H1 (cell line): ENCODE results near the gene DENND1A. TPM values are rescaled to one million over a fixed set of nuclear protein-coding genes. Genes with fewer than 3 reads are reported as not detected.

ENCODE experiments used
- CTCF ChIA-PET: fragments of 300-600 bp; sonication (Branson Sonifier 250); formaldehyde crosslinking; loops from one replicate; lab custom pipeline; 2021; ENCODE audit not compliant: partially characterized antibody; lab: Charles Lee
- POLR2A ChIA-PET: fragments of 300-600 bp; sonication (Branson Sonifier 250); formaldehyde crosslinking; loops from one replicate; lab custom pipeline; 2021; ENCODE audit warnings: inconsistent platforms; ENCODE audit not compliant: partially characterized antibody; lab: Charles Lee
- DNase-seq, 2 experiments: peaks; one replicate each; pipeline versions ENCODE4 v3.0.0 to v3.0.0-alpha.2; 2010 to 2022; ENCODE audit warnings: low spot score in 2 of 2, low read depth in 1 of 2, mixed read lengths in 1 of 2
- FAIRE-seq: peaks from 2 replicates; lab custom pipeline; 2011; peaks lifted over from hg19 to GRCh38; lab: Jason Lieb, UNC
- H2AFZ ChIP-seq: 2 replicates; pipeline ENCODE4 v1.8.1; 2012; ENCODE audit warnings: low read length, inconsistent platforms
- H2AK5ac ChIP-seq: 2 replicates; pipeline ENCODE4 v1.6.1; 2013; ENCODE audit warnings: low read depth, low read length
- H2BK120ac ChIP-seq: replicated peaks from 2 replicates; pipeline ENCODE3; 2013; ENCODE audit warnings: low read depth, low read length, inconsistent platforms
- H2BK12ac ChIP-seq: 2 replicates; pipeline ENCODE4 v1.6.1; 2013; ENCODE audit warnings: low read depth, low read length
- H2BK15ac ChIP-seq: 2 replicates; pipeline ENCODE4 v1.6.1; 2013; ENCODE audit warnings: low read length
- H2BK20ac ChIP-seq: 2 replicates; pipeline ENCODE4 v1.6.1; 2013; ENCODE audit warnings: low read length
- H2BK5ac ChIP-seq: 2 replicates; pipeline ENCODE4 v1.6.1; 2013; ENCODE audit warnings: low read depth, low read length
- H3K14ac ChIP-seq: 2 replicates; pipeline ENCODE4 v1.6.1; 2013; ENCODE audit warnings: inconsistent platforms; ENCODE audit not compliant: insufficient read length
- H3K18ac ChIP-seq: 2 replicates; pipeline ENCODE4 v1.6.1; 2013; ENCODE audit warnings: low read length; ENCODE audit errors: extremely low read depth
- H3K23ac ChIP-seq: 2 replicates; pipeline ENCODE4 v1.6.1; 2013; ENCODE audit warnings: inconsistent platforms; ENCODE audit not compliant: insufficient read length
- H3K23me2 ChIP-seq: 2 replicates; pipeline ENCODE4 v1.6.1; 2013; ENCODE audit warnings: low read depth, low read length
- H3K27ac ChIP-seq: 2 replicates; pipeline ENCODE4 v1.6.1; 2011; ENCODE audit warnings: low read depth, low read length, inconsistent platforms
- H3K27me3 ChIP-seq, 4 experiments: replicated peaks in 1 of 4; 1 replicate in 1 of 4; 2 replicates in 3 of 4; pipeline versions ENCODE4 v1.6.1 to v1.8.1; 2011 to 2013; ENCODE audit warnings: low read length in 3 of 4, mild to moderate bottlenecking in 3 of 4, inconsistent platforms in 2 of 4, mixed read lengths in 2 of 4, moderate library complexity in 1 of 4; ENCODE audit not compliant: control insufficient read depth in 3 of 4, insufficient read depth in 3 of 4; ENCODE audit errors: extremely low read depth in 1 of 4
- H3K36me3 ChIP-seq, 4 experiments: 2 replicates each; pipeline versions ENCODE4 v1.6.1 to v1.8.1; 2011 to 2013; ENCODE audit warnings: mild to moderate bottlenecking in 4 of 4, low read length in 3 of 4, moderate library complexity in 2 of 4, control low read depth in 1 of 4, inconsistent platforms in 1 of 4; ENCODE audit not compliant: insufficient read depth in 4 of 4, control insufficient read depth in 2 of 4
- H3K4ac ChIP-seq: replicated peaks from 2 replicates; pipeline ENCODE3; 2013; ENCODE audit warnings: low read length, low read depth, mixed read lengths, inconsistent platforms; ENCODE audit not compliant: insufficient read length
- H3K4me1 ChIP-seq, 4 experiments: replicated peaks in 1 of 4; 1 replicate in 1 of 4; 2 replicates in 3 of 4; pipeline versions ENCODE4 v1.6.1 to v1.8.1; 2011 to 2013; ENCODE audit warnings: low read length in 3 of 4, inconsistent platforms in 2 of 4, mixed read lengths in 1 of 4; ENCODE audit not compliant: insufficient read depth in 4 of 4, control insufficient read depth in 3 of 4
- H3K4me2 ChIP-seq, 2 experiments: 2 replicates each; pipeline versions ENCODE4 v1.6.1 to v1.8.1; 2011 to 2013; ENCODE audit warnings: low read depth in 2 of 2, low read length in 2 of 2, control low read depth in 1 of 2, inconsistent platforms in 1 of 2, mild to moderate bottlenecking in 1 of 2; ENCODE audit not compliant: insufficient read depth in 1 of 2
- H3K4me3 ChIP-seq, 4 experiments: fragments of 200-600, 300-600 bp in 1 of 4; sonication (generic), shearing (Covaris generic), sonication (Bioruptor Twin) in 1 of 4; 2 replicates each; pipeline versions ENCODE4 v1.5.1 to v1.8.1; 2011 to 2016; ENCODE audit warnings: low read length in 4 of 4, low read depth in 3 of 4, control low read depth in 2 of 4, inconsistent platforms in 2 of 4, mild to moderate bottlenecking in 2 of 4, mixed read lengths in 1 of 4, moderate library complexity in 1 of 4; ENCODE audit not compliant: insufficient read depth in 2 of 4; ENCODE audit errors: extremely low read depth in 1 of 4
- H3K56ac ChIP-seq: replicated peaks from 2 replicates; pipeline ENCODE3; 2013; ENCODE audit warnings: low read depth, mild to moderate bottlenecking, mixed read lengths, low read length, inconsistent platforms; ENCODE audit not compliant: insufficient read length
- H3K79me1 ChIP-seq: 2 replicates; pipeline ENCODE4 v1.6.1; 2013; ENCODE audit warnings: low read depth, low read length, control low read depth
- H3K79me2 ChIP-seq, 2 experiments: 2 replicates each; pipeline versions ENCODE4 v1.6.1 to v1.8.1; 2012 to 2013; ENCODE audit warnings: low read length in 2 of 2, mild to moderate bottlenecking in 2 of 2, inconsistent platforms in 1 of 2; ENCODE audit not compliant: insufficient read depth in 2 of 2, control insufficient read depth in 1 of 2
- H3K9ac ChIP-seq, 4 experiments: replicated peaks in 1 of 4; 1 replicate in 1 of 4; 2 replicates in 3 of 4; pipeline versions ENCODE4 v1.6.1 to v1.8.1; 2011 to 2013; ENCODE audit warnings: low read depth in 3 of 4, low read length in 3 of 4, control low read depth in 2 of 4, mild to moderate bottlenecking in 2 of 4, moderate library complexity in 2 of 4, inconsistent platforms in 1 of 4; ENCODE audit errors: extremely low read depth in 1 of 4
- H3K9me3 ChIP-seq, 2 experiments: 2 replicates each; pipeline versions ENCODE4 v1.6.1 to v1.8.1; 2012 to 2013; ENCODE audit warnings: mild to moderate bottlenecking in 2 of 2, moderate library complexity in 2 of 2, control low read depth in 1 of 2, inconsistent platforms in 1 of 2, low read depth in 1 of 2, low read length in 1 of 2, mixed read lengths in 1 of 2; ENCODE audit not compliant: insufficient read depth in 2 of 2
- H4K20me1 ChIP-seq, 2 experiments: replicated peaks in 1 of 2; 2 replicates each; pipeline versions ENCODE3 to v1.8.1; 2011 to 2013; ENCODE audit warnings: inconsistent platforms in 2 of 2, low read length in 2 of 2, mild to moderate bottlenecking in 1 of 2; ENCODE audit not compliant: insufficient read depth in 2 of 2, control insufficient read depth in 1 of 2
- H4K5ac ChIP-seq: 2 replicates; pipeline ENCODE4 v1.6.1; 2013; ENCODE audit warnings: low read length, low read depth, mixed read lengths, inconsistent platforms; ENCODE audit not compliant: insufficient read length
- H4K8ac ChIP-seq: 2 replicates; pipeline ENCODE4 v1.8.0; 2013; ENCODE audit warnings: mild to moderate bottlenecking, moderate library complexity, low read length, inconsistent platforms; ENCODE audit not compliant: insufficient read depth; ENCODE audit errors: extremely low read depth
- H4K91ac ChIP-seq: replicated peaks from 2 replicates; pipeline ENCODE3; 2013; ENCODE audit warnings: low read length, mixed read lengths, inconsistent platforms; ENCODE audit not compliant: insufficient read length
- ATF2 ChIP-seq: IDR thresholded peaks from 2 replicates; pipeline ENCODE4 v1.6.1; 2012; ENCODE audit warnings: low read length, inconsistent platforms
- BACH1 ChIP-seq: IDR thresholded peaks from 2 replicates; pipeline ENCODE4 v1.6.1; 2012; ENCODE audit warnings: low read length, improper control_type of control experiment
- HDAC2 ChIP-seq, 2 experiments: fragments of 300-600 bp in 1 of 2; sonication (generic) in 1 of 2; IDR thresholded peaks; 2 replicates each; pipeline ENCODE4 v1.6.1; 2011 to 2012; ENCODE audit warnings: low read depth in 2 of 2, low read length in 2 of 2, mild to moderate bottlenecking in 2 of 2, moderate library complexity in 2 of 2, borderline replicate concordance in 1 of 2, inconsistent platforms in 1 of 2
- HDAC6 ChIP-seq: IDR thresholded peaks from one replicate; pipeline ENCODE4 v1.7.1; 2012; ENCODE audit warnings: low read depth, mild to moderate bottlenecking, inconsistent platforms, low read length, moderate library complexity
- JUND ChIP-seq: IDR thresholded peaks from 2 replicates; pipeline ENCODE4 v1.6.1; 2011; ENCODE audit warnings: mild to moderate bottlenecking, improper control_type of control experiment, low read length
- KDM5A ChIP-seq: fragments of 200-600 bp; IDR thresholded peaks from 2 replicates; pipeline ENCODE4 v1.7.1; 2012; ENCODE audit warnings: mild to moderate bottlenecking, low read length, inconsistent platforms, mixed read lengths
- NANOG ChIP-seq: IDR thresholded peaks from 2 replicates; pipeline ENCODE4 v1.6.1; 2011; ENCODE audit warnings: low read length, low read depth, mild to moderate bottlenecking, inconsistent platforms; ENCODE audit not compliant: insufficient read depth, poor library complexity, severe bottlenecking
- POLR2AphosphoS5 ChIP-seq: IDR thresholded peaks from 2 replicates; pipeline ENCODE4 v1.6.1; 2011; ENCODE audit warnings: low read depth, low read length
- SAP30 ChIP-seq: fragments of 300-600 bp; sonication (generic); IDR thresholded peaks from 2 replicates; pipeline ENCODE4 v1.7.1; 2012; ENCODE audit warnings: low read length, moderate library complexity, mild to moderate bottlenecking, inconsistent platforms; ENCODE audit not compliant: insufficient read depth, insufficient replicate concordance
- SIRT6 ChIP-seq: IDR thresholded peaks from one replicate; pipeline ENCODE4 v1.7.1; 2012; ENCODE audit warnings: low read length, inconsistent platforms
- TCF12 ChIP-seq: IDR thresholded peaks from 2 replicates; pipeline ENCODE4 v1.6.1; 2011; ENCODE audit warnings: low read depth, mild to moderate bottlenecking, low read length
- WGBS, 2 experiments: shearing (Covaris generic) in 1 of 2; methylation state at CpG; one replicate each; pipeline versions ENCODE4 v1.1.6 to v1.1.7; 2013 to 2015; ENCODE audit warnings: low lambda C conversion rate in 2 of 2, mixed read lengths in 2 of 2, inconsistent platforms in 1 of 2, low coverage in 1 of 2, missing lambda C conversion rate in 1 of 2; ENCODE audit not compliant: insufficient replicate concordance in 2 of 2, insufficient coverage in 1 of 2, insufficient read length in 1 of 2; ENCODE audit errors: extremely low coverage in 1 of 2, missing lambda C conversion rate in 1 of 2; 5-methylcytosine and 5-hydroxymethylcytosine counted together
- polyA plus RNA-seq, 7 experiments: library from polyadenylated mRNA; depleted of rRNA in 3 of 7; stranded (reverse) in 5 of 7; unstranded in 2 of 7; fragments of >200 nt in 5 of 7; fragments of 200-250 nt in 2 of 7; gene quantifications; 1 replicate in 5 of 7; 2 replicates in 1 of 7; 4 replicates in 1 of 7; pipeline versions ENCODE4 v1.2.1 to v1.2.3, GENCODE V29; 2011 to 2013; ENCODE audit warnings: missing spikeins in 2 of 7, mixed read lengths in 2 of 7
- total RNA-seq: library from RNA; stranded (reverse); fragmentation: NEBNext Ultra II Directional; extraction: Animal tissue kit (Norgen Biotek cat#: 25700); gene quantifications from 2 replicates; pipeline ENCODE4 v1.2.1, GENCODE V29; 2021

Gene DENND1A
- total and polyA plus RNA-seq, 2 of the 8 experiments (the other 6 are each of a cell fraction or from before 2014, with no cell fraction given), result 24.1 to 26.4 TPM

- H2BK120ac ChIP-seq, result no peak overlapping the region
- no peaks in the 10 kb centered on the region for H3K36me3 ChIP-seq
- no peak overlapping the region for H3K56ac ChIP-seq
- H3K79me2 ChIP-seq, result no peaks in the 10 kb centered on the region
- FAIRE-seq, result no peak
- H4K5ac ChIP-seq, result no peak overlapping the region
- H3K23ac ChIP-seq, result no peak overlapping the region
- DNase-seq, result peak in 1 of 2 experiments; percentile 22
- no peaks in the 10 kb centered on the region for H3K79me1 ChIP-seq
- no peak overlapping the region for H2BK12ac ChIP-seq
- H4K20me1 ChIP-seq, result peaks cover 0 to 2% of the 10 kb centered on the region in 2 experiments
- no peak overlapping the region for H2AK5ac ChIP-seq
- H2AFZ ChIP-seq, result no peak overlapping the region
- CTCF ChIA-PET, result interaction anchor here (1.3 to 1.8 kb wide), 2 partner anchors 10 to 12 kb away, joined by 3 to 5 read pairs; no protein-coding TSS in a partner anchor
- no peak overlapping the region for H3K9ac ChIP-seq
- 93% methylated on average over 7 of the region's 7 CpGs; no CpG with 5 or more reads in 1 of the 2 experiments for WGBS, 2 experiments
- no peak overlapping the region for H3K27ac ChIP-seq
- H2BK5ac ChIP-seq, result no peak overlapping the region
- no peaks in the 10 kb centered on the region for H3K27me3 ChIP-seq
- no peak overlapping the region for H4K91ac ChIP-seq
- H3K4me2 ChIP-seq, result no peak overlapping the region
- TF ChIP-seq JUND (no peak), ATF2 (no peak), POLR2AphosphoS5 (no peak), HDAC2 (IDR thresholded peaks at IDR 0.05; ENCODE audit: borderline replicate concordance in 1 of 2, low read depth in 2 of 2, low read length in 2 of 2) (no peak), SAP30 (no peak), BACH1 (no peak), SIRT6 (no peak), HDAC6 (no peak), KDM5A (no peak), TCF12 (no peak), NANOG (no peak)
- peaks cover 0 to 4% (median 0%) of the 10 kb centered on the region in 4 experiments; a peak in 2 of 7 replicates for H3K4me1 ChIP-seq
- no peaks in the 10 kb centered on the region for H3K23me2 ChIP-seq
- POLR2A ChIA-PET, result no interaction called here
- H2BK15ac ChIP-seq, result no peak overlapping the region
- no peak overlapping the region for H3K4ac ChIP-seq
- H2BK20ac ChIP-seq, result no peak overlapping the region
- no peak overlapping the region for H3K18ac ChIP-seq
- H3K14ac ChIP-seq, result no peak overlapping the region
- no peak overlapping the region for H3K4me3 ChIP-seq
- H4K8ac ChIP-seq, result no peak overlapping the region
- H3K9me3 ChIP-seq, result no peaks in the 10 kb centered on the region
These were observed 330.1 kb downstream of the DENND1A start for GRCh38 chr9:123599781-123600180.
